ENCODE results near the gene IFT122.
"Not testable (repeated sequence)": the region's sequence is repeated elsewhere in the genome, so short reads cannot be mapped to it uniquely, and the experiment has no call there.

GRCh38 chr3:129515108-129515820 lies 75.2 kb downstream of the IFT122 start:
- not testable (repeated sequence) for TF ChIP-seq SUZ12 (IDR thresholded peaks at IDR 0.05; ENCODE audit: extremely low read depth, insufficient read depth, insufficient read length); ZNF274 (IDR thresholded peaks at IDR 0.05; ENCODE audit: low read depth, low read length)

Measured in NT2/D1 (cell line).